Measurements from ENCODE around the gene PSMD11.

PSMD11 gene

GRCh38 chr17:32515677-32516383, 71.5 kb downstream of the PSMD11 start (continued):
- TF ChIP-seq ZNF8 (CRISPR knock-in tag; IDR thresholded peaks at IDR 0.05) = no peak
- no peak for TF ChIP-seq CSDC2 (CRISPR knock-in tag; IDR thresholded peaks at IDR 0.05)
- no peak for TF ChIP-seq ZNF565 (CRISPR knock-in tag; conservative IDR thresholded peaks at IDR 0.05; ENCODE audit: low read depth)
- TF ChIP-seq RARB (CRISPR knock-in tag; IDR thresholded peaks at IDR 0.05) = no peak
- no peak for TF ChIP-seq BACH2 (CRISPR knock-in tag; IDR thresholded peaks at IDR 0.05; ENCODE audit: borderline replicate concordance)
- no peak for TF ChIP-seq ZC3H10 (CRISPR knock-in tag; IDR thresholded peaks at IDR 0.05)
- TF ChIP-seq CREB5 (CRISPR knock-in tag; IDR thresholded peaks at IDR 0.05; ENCODE audit: low read depth) = no peak
- no peak for TF ChIP-seq OSR1 (CRISPR knock-in tag; IDR thresholded peaks at IDR 0.05)

GRCh38 chr17:32516450-32516849, 72.1 kb downstream of the PSMD11 start:
- no peak for TF ChIP-seq CSRNP3 (CRISPR knock-in tag; IDR thresholded peaks at IDR 0.05)
- no peak for TF ChIP-seq ZNF8 (CRISPR knock-in tag; IDR thresholded peaks at IDR 0.05)
- no peak for TF ChIP-seq TSHZ2 (CRISPR knock-in tag; IDR thresholded peaks at IDR 0.05)
- TF ChIP-seq OSR1 (CRISPR knock-in tag; IDR thresholded peaks at IDR 0.05) = no peak
- no peak for ATAC-seq

GRCh38 chr17:32516940-32517701, 72.8 kb downstream of the PSMD11 start:
- no peak for TF ChIP-seq BACH2 (CRISPR knock-in tag; IDR thresholded peaks at IDR 0.05; ENCODE audit: borderline replicate concordance)
- no peak for TF ChIP-seq ARNTL (CRISPR knock-in tag; IDR thresholded peaks at IDR 0.05; ENCODE audit: borderline replicate concordance, low read depth)
- no peak for TF ChIP-seq CSDC2 (CRISPR knock-in tag; IDR thresholded peaks at IDR 0.05)
- no peak for TF ChIP-seq ZFP30 (CRISPR knock-in tag; IDR thresholded peaks at IDR 0.05)
- TF ChIP-seq TOX (CRISPR knock-in tag; IDR thresholded peaks at IDR 0.05; ENCODE audit: borderline replicate concordance) = no peak
- no peak for TF ChIP-seq PATZ1 (CRISPR knock-in tag; IDR thresholded peaks at IDR 0.05; ENCODE audit: borderline replicate concordance)
- no peak for TF ChIP-seq ZFP3 (CRISPR knock-in tag; IDR thresholded peaks at IDR 0.05)
- TF ChIP-seq TSHZ2 (CRISPR knock-in tag; IDR thresholded peaks at IDR 0.05) = no peak
- TF ChIP-seq CREB5 (CRISPR knock-in tag; IDR thresholded peaks at IDR 0.05; ENCODE audit: low read depth) = no peak
- TF ChIP-seq CSRNP3 (CRISPR knock-in tag; IDR thresholded peaks at IDR 0.05) = no peak
- no peak for TF ChIP-seq ESRRG (CRISPR knock-in tag; IDR thresholded peaks at IDR 0.05)
- no peak for TF ChIP-seq GLIS3 (CRISPR knock-in tag; IDR thresholded peaks at IDR 0.05)
- TF ChIP-seq RARB (CRISPR knock-in tag; IDR thresholded peaks at IDR 0.05) = no peak
- TF ChIP-seq PPARA (CRISPR knock-in tag; IDR thresholded peaks at IDR 0.05; ENCODE audit: borderline replicate concordance) = no peak
- TF ChIP-seq ZNF8 (CRISPR knock-in tag; IDR thresholded peaks at IDR 0.05) = no peak
- TF ChIP-seq TCF4 (CRISPR knock-in tag; IDR thresholded peaks at IDR 0.05; ENCODE audit: borderline replicate concordance) = no peak
- no peak for ATAC-seq
